ENCODE results near the gene SRPX2. TPM values are rescaled to one million over a fixed set of nuclear protein-coding genes. Genes with fewer than 3 reads are reported as not detected.

The SRPX2 gene
- total and polyA plus RNA-seq, 2 experiments from 2014 or later = 36.7 to 40.3 TPM

DNA sequence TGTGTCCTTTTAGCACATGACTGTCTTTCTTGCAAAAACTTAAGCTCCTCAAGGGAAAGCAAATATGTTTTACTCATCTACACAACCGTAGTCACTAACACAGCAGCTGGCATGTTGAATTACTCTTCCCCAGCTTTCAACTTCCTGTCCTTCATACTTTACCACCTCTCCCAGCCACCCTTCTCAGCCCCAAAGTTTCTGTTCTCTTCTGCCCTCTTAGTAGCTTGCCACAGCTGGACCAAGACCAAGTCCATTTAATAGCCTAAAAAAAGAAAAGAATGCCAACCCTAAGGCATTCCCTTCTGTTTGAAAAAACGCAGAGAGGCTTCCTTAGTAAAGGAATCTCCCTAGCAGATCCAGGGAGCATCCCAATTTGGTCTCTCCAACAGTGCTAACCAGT, 36.8 kb downstream of the SRPX2 start:
- in situ Hi-C loops (cut with MboI) = loop anchor here (10.0 kb wide), 1 partner anchor 84 kb away; no protein-coding TSS in a partner anchor
- no peaks in the 10 kb centered on the region for H3K9me3 ChIP-seq (ENCODE audit: low read depth)
- WGBS, 2 experiments (ENCODE audit: low coverage in 1 of 2, low lambda C conversion rate in 2 of 2, missing lambda C conversion rate in 2 of 2) = 23 to 36% methylated on average over 2 of the region's 2 CpGs

DNA sequence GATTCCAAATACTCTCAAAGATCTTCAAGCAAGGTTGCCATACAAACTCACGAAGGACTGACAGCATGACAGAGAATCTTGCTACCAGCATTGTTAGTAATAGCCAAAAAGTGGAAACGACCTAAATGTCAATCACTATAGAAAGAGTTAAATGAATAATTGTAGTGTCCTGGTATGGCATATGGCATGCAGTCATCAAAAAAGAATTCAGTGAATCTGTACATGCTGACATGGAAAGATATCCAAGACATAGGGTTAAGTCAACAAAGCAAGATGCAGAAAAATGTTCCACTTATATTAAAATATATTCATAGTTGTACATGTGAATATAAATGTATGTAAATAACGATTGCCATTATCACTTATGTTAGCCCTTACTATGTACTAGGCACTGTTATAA, 37.6 kb downstream of the SRPX2 start:
- no peak overlapping the region for H3K9ac ChIP-seq
- H3K27ac ChIP-seq = no peak overlapping the region
- H3K27me3 ChIP-seq (replicated peaks; ENCODE audit: insufficient read depth) = no peaks in the 10 kb centered on the region
- TF ChIP-seq EZH2 (IDR thresholded peaks at IDR 0.05; ENCODE audit: insufficient read depth, poor library complexity, severe bottlenecking) (no peak), EZH2phosphoT487 (IDR thresholded peaks at IDR 0.05; ENCODE audit: insufficient read depth, low read depth) (no peak)
- H3K4me2 ChIP-seq (ENCODE audit: unreplicated experiment) = no peak overlapping the region
- no peaks in the 10 kb centered on the region for H4K20me1 ChIP-seq (ENCODE audit: insufficient read depth)
- in situ Hi-C loops (cut with MboI) = loop anchor here (10.0 kb wide), 1 partner anchor 83 kb away; no protein-coding TSS in a partner anchor
- peaks cover 6% of the 10 kb centered on the region; the same call in 1 of the 2 replicates for H3F3A ChIP-seq (ENCODE audit: insufficient read depth)
- H3K4me3 ChIP-seq = no peak overlapping the region
- no peaks in the 10 kb centered on the region for H3K79me2 ChIP-seq (ENCODE audit: insufficient read depth)
- H2AFZ ChIP-seq = no peak overlapping the region
- 37 to 38% methylated on average over 3 of the region's 3 CpGs for WGBS, 2 experiments (ENCODE audit: low coverage in 1 of 2, low lambda C conversion rate in 2 of 2, missing lambda C conversion rate in 2 of 2)
- DNase-seq = no peak
- no peaks in the 10 kb centered on the region for H3K9me2 ChIP-seq (ENCODE audit: insufficient read depth)
- peaks cover 25% of the 10 kb centered on the region for H3K4me1 ChIP-seq (ENCODE audit: insufficient read depth)
- H3K36me3 ChIP-seq (ENCODE audit: low read depth) = no peaks in the 10 kb centered on the region
- H3K9me3 ChIP-seq (ENCODE audit: low read depth) = no peaks in the 10 kb centered on the region

More for the DNA sequence above, 36.8 kb downstream of the SRPX2 start:
- H3K79me2 ChIP-seq (ENCODE audit: insufficient read depth) = no peaks in the 10 kb centered on the region
- DNase-seq = peak; percentile 28
- no peak overlapping the region for H2AFZ ChIP-seq
- no peak overlapping the region for H3K4me3 ChIP-seq
- no peaks in the 10 kb centered on the region for H3K36me3 ChIP-seq (ENCODE audit: low read depth)
- H3F3A ChIP-seq (ENCODE audit: insufficient read depth) = peaks cover 6% of the 10 kb centered on the region; the same call in 1 of the 2 replicates
- no peak overlapping the region for H3K27ac ChIP-seq
- H3K4me1 ChIP-seq (ENCODE audit: insufficient read depth) = peaks cover 25% of the 10 kb centered on the region
- TF ChIP-seq EZH2 (IDR thresholded peaks at IDR 0.05; ENCODE audit: insufficient read depth, poor library complexity, severe bottlenecking) = no peak
- no peak for TF ChIP-seq EZH2phosphoT487 (IDR thresholded peaks at IDR 0.05; ENCODE audit: insufficient read depth, low read depth)
- no peaks in the 10 kb centered on the region for H4K20me1 ChIP-seq (ENCODE audit: insufficient read depth)
- no peaks in the 10 kb centered on the region for H3K27me3 ChIP-seq (replicated peaks; ENCODE audit: insufficient read depth)
- H3K9me2 ChIP-seq (ENCODE audit: insufficient read depth) = no peaks in the 10 kb centered on the region
- peak overlapping the region; percentile 57 for H3K4me2 ChIP-seq (ENCODE audit: unreplicated experiment)
- no peak overlapping the region for H3K9ac ChIP-seq

GRCh38 chrX:100682939-100683338, 38.9 kb downstream of the SRPX2 start:
- H3K27ac ChIP-seq = no peak overlapping the region
- no peaks in the 10 kb centered on the region for H3K27me3 ChIP-seq (replicated peaks; ENCODE audit: insufficient read depth)
- H3K9me2 ChIP-seq (ENCODE audit: insufficient read depth) = no peaks in the 10 kb centered on the region
- no peaks in the 10 kb centered on the region for H3K36me3 ChIP-seq (ENCODE audit: low read depth)
- no peak overlapping the region for H3K4me2 ChIP-seq (ENCODE audit: unreplicated experiment)
- no peak overlapping the region for H3K4me3 ChIP-seq
- TF ChIP-seq EZH2 (IDR thresholded peaks at IDR 0.05; ENCODE audit: insufficient read depth, poor library complexity, severe bottlenecking) (no peak), EZH2phosphoT487 (IDR thresholded peaks at IDR 0.05; ENCODE audit: insufficient read depth, low read depth) (no peak)
- H4K20me1 ChIP-seq (ENCODE audit: insufficient read depth) = no peaks in the 10 kb centered on the region
- no peak overlapping the region for H2AFZ ChIP-seq
- H3K79me2 ChIP-seq (ENCODE audit: insufficient read depth) = no peaks in the 10 kb centered on the region
- no peaks in the 10 kb centered on the region for H3K9me3 ChIP-seq (ENCODE audit: low read depth)
- no peak for DNase-seq
- H3F3A ChIP-seq (ENCODE audit: insufficient read depth) = peaks cover 6% of the 10 kb centered on the region; the same call in 1 of the 2 replicates
- in situ Hi-C loops (cut with MboI) = loop anchor here (10.0 kb wide), 1 partner anchor 82 kb away; no protein-coding TSS in a partner anchor
- WGBS, 2 experiments (ENCODE audit: low coverage in 1 of 2, low lambda C conversion rate in 2 of 2, missing lambda C conversion rate in 2 of 2) = 93 to 97% methylated on average over 3 to 8 of the region's 8 CpGs
- no peak overlapping the region for H3K9ac ChIP-seq
- H3K4me1 ChIP-seq (ENCODE audit: insufficient read depth) = peaks cover 18% of the 10 kb centered on the region

GRCh38 chrX:100685284-100685996, 41.4 kb downstream of the SRPX2 start:
- Histone ChIP-seq H3F3A (ENCODE audit: insufficient read depth) (peaks cover 6% of the 10 kb centered on the region; the same call in 1 of the 2 replicates), H3K27ac (peak overlapping the region; percentile 64), H3K9ac (peak overlapping the region; percentile 45), H3K4me1 (ENCODE audit: insufficient read depth) (peaks cover 18% of the 10 kb centered on the region), H3K27me3 (replicated peaks; ENCODE audit: insufficient read depth) (no peaks in the 10 kb centered on the region), H3K4me2 (ENCODE audit: unreplicated experiment) (peak overlapping the region; percentile 53), H2AFZ (no peak overlapping the region), H3K9me2 (ENCODE audit: insufficient read depth) (no peaks in the 10 kb centered on the region), H4K20me1 (ENCODE audit: insufficient read depth) (no peaks in the 10 kb centered on the region), H3K36me3 (ENCODE audit: low read depth) (no peaks in the 10 kb centered on the region), H3K9me3 (ENCODE audit: low read depth) (no peaks in the 10 kb centered on the region), H3K4me3 (no peak overlapping the region), H3K79me2 (ENCODE audit: insufficient read depth) (no peaks in the 10 kb centered on the region)
- DNase-seq = peak; percentile 74
- TF ChIP-seq EZH2 (IDR thresholded peaks at IDR 0.05; ENCODE audit: insufficient read depth, poor library complexity, severe bottlenecking) (no peak), EZH2phosphoT487 (IDR thresholded peaks at IDR 0.05; ENCODE audit: insufficient read depth, low read depth) (no peak)
- 28 to 30% methylated on average over 5 of the region's 5 CpGs for WGBS, 2 experiments (ENCODE audit: low coverage in 1 of 2, low lambda C conversion rate in 2 of 2, missing lambda C conversion rate in 2 of 2)
- in situ Hi-C loops (cut with MboI) = loop anchor here (10.0 kb wide), 1 partner anchor 79 kb away; no protein-coding TSS in a partner anchor
